Thoracic aorta (tissue), 2 donors: ENCODE results near the gene TUBAL3. TPM values are rescaled to one million over a fixed set of nuclear protein-coding genes. Genes with fewer than 3 reads are reported as not detected.

Experiments
- ATAC-seq: fragments of 150-250 bp; one replicate; pipeline ENCODE4 v1.8.0; 2017; ENCODE audit warnings: low read depth; ENCODE audit not compliant: insufficient number of reproducible peaks, low FRiP score
- DNase-seq: peaks from one replicate; pipeline ENCODE4 v3.0.0-alpha.2; 2020; ENCODE audit warnings: low spot score
- H3K27ac ChIP-seq, 2 donors: fragments of 200-600 bp; sonication (generic); 1 replicate in 1 of 2; 2 replicates in 1 of 2; pipeline ENCODE4 v1.5.1; 2016; ENCODE audit warnings: mild to moderate bottlenecking in 2 of 2, moderate library complexity in 2 of 2
- H3K27me3 ChIP-seq: fragments of 200-600 bp; sonication (generic); replicated peaks from 2 replicates; pipeline ENCODE4 v1.6.0; 2016; ENCODE audit warnings: mild to moderate bottlenecking; ENCODE audit not compliant: insufficient read depth
- H3K36me3 ChIP-seq: fragments of 200-600 bp; sonication (generic); one replicate; pipeline ENCODE4 v1.5.1; 2016
- H3K4me1 ChIP-seq, 2 donors: fragments of 200-600 bp; sonication (generic); 1 replicate in 1 of 2; 2 replicates in 1 of 2; pipeline versions ENCODE4 v1.5.1 to v1.6.0; 2016; ENCODE audit warnings: low read depth in 2 of 2, mild to moderate bottlenecking in 1 of 2; ENCODE audit not compliant: control insufficient read depth in 1 of 2
- H3K4me3 ChIP-seq: fragments of 200-600 bp; sonication (generic); 2 replicates; pipeline ENCODE4 v1.5.1; 2016; ENCODE audit warnings: mild to moderate bottlenecking
- H3K9me3 ChIP-seq: fragments of 200-600 bp; sonication (generic); 2 replicates; pipeline ENCODE4 v1.5.1; 2016
- total RNA-seq, 2 donors: library from RNA; depleted of rRNA; stranded (reverse); fragments of >200 nt; gene quantifications; one replicate each; pipeline versions ENCODE4 v1.1.0 to v1.2.3, GENCODE V29; 2016
- TF ChIP-seq, protein P1 (sequence below): fragments of 200-600 bp; sonication (generic); IDR thresholded peaks from one replicate; pipeline ENCODE4 v1.5.1; 2019; ENCODE audit warnings: antibody characterized with exemption

Gene TUBAL3
- total RNA-seq, 2 donors from 2014 or later: not detected

DNA sequence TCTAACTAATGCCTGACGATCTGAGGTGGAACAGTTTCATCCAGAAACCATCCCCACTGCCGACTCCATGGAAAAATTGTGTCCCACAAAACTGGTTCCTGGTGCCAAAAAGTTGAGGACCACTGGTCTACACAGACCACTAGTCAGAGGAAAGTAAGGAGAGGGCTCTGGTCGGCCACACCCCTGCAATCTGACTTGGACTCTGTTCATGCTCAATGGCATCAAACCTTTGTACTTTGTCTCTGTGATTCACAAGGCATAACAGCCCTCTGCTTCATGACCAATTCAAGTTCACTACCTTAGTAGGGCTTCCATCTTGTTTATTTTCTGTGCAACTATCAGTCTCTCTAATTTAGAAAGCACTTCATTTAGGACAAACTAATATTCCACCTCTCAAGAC, 1.8 kb downstream of the TUBAL3 start:
- no peak for ATAC-seq
- no peaks in the 10 kb centered on the region for H3K27me3 ChIP-seq
- DNase-seq: no peak
- no peaks in the 10 kb centered on the region for H3K4me1 ChIP-seq
- TF ChIP-seq, protein P1, sequence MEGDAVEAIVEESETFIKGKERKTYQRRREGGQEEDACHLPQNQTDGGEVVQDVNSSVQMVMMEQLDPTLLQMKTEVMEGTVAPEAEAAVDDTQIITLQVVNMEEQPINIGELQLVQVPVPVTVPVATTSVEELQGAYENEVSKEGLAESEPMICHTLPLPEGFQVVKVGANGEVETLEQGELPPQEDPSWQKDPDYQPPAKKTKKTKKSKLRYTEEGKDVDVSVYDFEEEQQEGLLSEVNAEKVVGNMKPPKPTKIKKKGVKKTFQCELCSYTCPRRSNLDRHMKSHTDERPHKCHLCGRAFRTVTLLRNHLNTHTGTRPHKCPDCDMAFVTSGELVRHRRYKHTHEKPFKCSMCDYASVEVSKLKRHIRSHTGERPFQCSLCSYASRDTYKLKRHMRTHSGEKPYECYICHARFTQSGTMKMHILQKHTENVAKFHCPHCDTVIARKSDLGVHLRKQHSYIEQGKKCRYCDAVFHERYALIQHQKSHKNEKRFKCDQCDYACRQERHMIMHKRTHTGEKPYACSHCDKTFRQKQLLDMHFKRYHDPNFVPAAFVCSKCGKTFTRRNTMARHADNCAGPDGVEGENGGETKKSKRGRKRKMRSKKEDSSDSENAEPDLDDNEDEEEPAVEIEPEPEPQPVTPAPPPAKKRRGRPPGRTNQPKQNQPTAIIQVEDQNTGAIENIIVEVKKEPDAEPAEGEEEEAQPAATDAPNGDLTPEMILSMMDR: no peak
- H3K9me3 ChIP-seq: no peaks in the 10 kb centered on the region
- H3K27ac ChIP-seq: no peak overlapping the region
- no peak overlapping the region for H3K4me3 ChIP-seq
- H3K36me3 ChIP-seq: no peaks in the 10 kb centered on the region

DNA sequence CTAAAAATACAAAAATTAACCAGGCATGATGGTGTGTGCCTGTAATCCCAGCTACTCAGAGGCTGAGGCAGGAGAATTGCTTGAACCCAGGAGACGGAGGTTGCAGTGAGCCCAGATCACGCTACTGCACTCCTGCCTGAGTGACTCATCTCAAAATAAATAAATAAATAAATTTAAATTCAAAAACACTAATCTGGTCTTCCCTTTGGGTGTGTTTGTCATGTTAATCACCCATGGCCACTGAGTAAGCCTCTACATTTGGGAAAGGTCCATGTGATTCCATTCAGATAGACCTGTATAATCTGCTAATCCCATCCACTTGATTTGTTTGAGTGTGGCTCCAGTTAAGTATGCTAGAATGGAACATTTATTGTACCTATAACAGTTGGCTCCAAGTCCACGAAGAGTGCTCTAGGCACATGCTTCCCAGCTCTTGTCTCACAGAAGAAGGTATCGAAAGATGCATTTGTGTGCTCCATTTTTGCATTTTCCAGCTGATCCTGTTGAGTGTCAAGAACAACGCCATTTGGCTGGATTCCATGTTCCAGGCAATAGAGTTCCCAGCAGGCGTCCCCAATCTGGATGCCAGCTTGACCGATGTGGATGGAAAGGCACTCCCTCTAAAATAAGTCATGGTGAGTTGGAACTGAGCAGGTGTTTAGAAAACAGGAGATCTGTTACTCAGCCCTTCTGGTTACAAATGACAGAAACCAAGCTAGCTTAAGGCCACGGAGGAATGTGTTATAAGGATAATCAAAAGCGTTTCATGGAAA, 4.0 kb downstream of the TUBAL3 start:
- Histone ChIP-seq H3K9me3 (no peaks in the 10 kb centered on the region), H3K27ac (no peak overlapping the region), H3K4me3 (no peak overlapping the region), H3K27me3 (no peaks in the 10 kb centered on the region), H3K36me3 (no peaks in the 10 kb centered on the region), H3K4me1 (no peaks in the 10 kb centered on the region)
- TF ChIP-seq, protein P1: no peak
- ATAC-seq: no peak
- DNase-seq: no peak

DNA sequence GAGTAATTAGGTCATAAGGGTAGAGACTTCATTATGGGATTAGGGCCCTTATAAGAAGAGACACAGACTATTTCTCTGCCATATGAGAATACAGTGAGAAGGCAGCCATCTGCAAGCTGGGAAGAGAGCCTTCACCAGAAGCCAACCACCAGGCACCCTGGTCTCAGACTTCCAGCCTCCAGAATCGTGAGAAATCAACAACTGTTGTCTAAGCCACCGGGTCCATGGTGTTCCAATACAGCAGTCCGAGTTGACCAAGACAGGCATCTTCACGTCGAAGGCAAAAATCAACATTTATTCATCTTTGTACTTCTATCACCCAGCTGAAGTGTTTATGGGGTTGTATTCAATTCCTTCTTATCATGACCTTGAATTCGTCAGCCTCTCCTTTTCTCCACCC, 5.3 kb downstream of the TUBAL3 start:
- H3K9me3 ChIP-seq: no peaks in the 10 kb centered on the region
- H3K36me3 ChIP-seq: no peaks in the 10 kb centered on the region
- H3K27me3 ChIP-seq: no peaks in the 10 kb centered on the region
- no peak overlapping the region for H3K4me3 ChIP-seq
- H3K4me1 ChIP-seq: no peaks in the 10 kb centered on the region
- no peak overlapping the region for H3K27ac ChIP-seq
- ATAC-seq: no peak
- DNase-seq: no peak
- TF ChIP-seq, protein P1: no peak

DNA sequence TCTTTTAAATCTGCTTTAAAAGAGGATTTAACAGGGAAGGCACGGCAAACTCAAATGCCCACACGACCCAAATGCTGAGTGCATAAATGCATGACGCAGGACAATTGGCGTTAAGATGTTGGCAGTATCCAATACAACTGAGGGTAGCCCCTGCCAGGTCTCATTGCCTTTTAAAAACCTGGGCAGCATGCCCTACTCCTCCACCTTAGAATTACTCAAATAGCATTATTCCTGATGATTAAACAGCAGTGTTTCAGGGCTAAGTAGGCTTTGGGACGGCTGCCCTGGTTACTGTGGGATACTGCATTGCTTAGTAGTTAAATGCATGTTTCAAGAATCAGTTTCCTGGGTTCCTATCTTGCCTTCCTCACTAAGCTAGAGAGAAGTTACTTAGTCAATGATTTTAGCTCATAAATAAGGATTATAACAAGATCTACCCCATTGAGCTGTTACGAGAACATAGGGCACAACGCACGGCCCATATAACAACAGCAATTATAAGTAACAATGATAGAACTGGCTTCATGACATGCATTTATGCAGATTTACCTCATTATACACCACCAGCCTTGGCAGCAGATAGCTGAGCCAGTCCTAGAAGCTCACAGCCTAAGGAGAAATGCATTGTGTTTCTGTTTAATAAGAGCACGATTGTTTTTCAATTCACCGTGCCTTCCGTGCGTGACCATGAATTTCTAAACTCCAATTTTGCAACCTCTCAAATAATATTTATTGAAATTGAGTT, 7.9 kb downstream of the TUBAL3 start:
- Histone ChIP-seq H3K27me3 (no peaks in the 10 kb centered on the region), H3K27ac (no peak overlapping the region), H3K9me3 (no peaks in the 10 kb centered on the region), H3K36me3 (no peaks in the 10 kb centered on the region), H3K4me1 (peaks cover 0 to 8% of the 10 kb centered on the region in 2 donors), H3K4me3 (no peak overlapping the region)
- ATAC-seq (no peak), DNase-seq (no peak)
- TF ChIP-seq, protein P1: no peak

DNA sequence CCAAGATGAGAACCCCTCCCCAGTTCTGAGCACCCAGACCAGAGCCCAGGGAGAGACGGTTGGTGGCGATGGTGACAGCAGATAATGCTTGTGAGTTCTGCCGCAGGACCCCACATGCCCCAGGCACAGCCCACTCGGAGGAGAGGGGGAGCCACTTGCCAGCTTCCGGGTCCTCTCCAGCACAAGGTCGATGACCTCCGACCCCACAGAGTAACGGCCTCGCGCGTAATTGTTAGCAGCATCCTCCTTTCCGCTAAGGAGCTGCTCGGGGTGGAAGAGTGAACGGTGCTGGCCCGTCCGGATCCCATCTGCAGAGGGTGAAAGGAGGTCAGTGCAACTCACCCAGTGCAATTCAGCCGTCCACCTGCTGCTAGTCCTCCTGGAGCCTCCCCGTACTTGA, 9.5 kb downstream of the TUBAL3 start:
- DNase-seq: no peak
- TF ChIP-seq, protein P1: no peak
- Histone ChIP-seq H3K36me3 (no peaks in the 10 kb centered on the region), H3K4me1 (peaks cover 0 to 8% of the 10 kb centered on the region in 2 donors), H3K4me3 (no peak overlapping the region), H3K9me3 (peaks cover 14% of the 10 kb centered on the region), H3K27ac (no peak overlapping the region), H3K27me3 (no peaks in the 10 kb centered on the region)
- ATAC-seq: no peak
